K562 (cell line): ENCODE measurements around the gene CRACDL. TPM values are rescaled to one million over a fixed set of nuclear protein-coding genes. Genes with fewer than 3 reads are reported as not detected.

Experiments
- ATAC-seq: fragments of 200-7000 bp; cut with Tn5 transposase; 3 replicates; pipeline ENCODE4 v1.9.1; 2020; ENCODE audit warnings: moderate library complexity
- BruUV-seq: library from RNA; stranded (reverse); fragments of 400-500 nt; replicated peaks from 2 replicates; lab custom pipeline; 2021; lab: Mats Ljungman, UMichigan
- CTCF ChIA-PET: fragments of 300-600 bp; formaldehyde crosslinking; extraction: SDS; loops from one replicate; lab custom pipeline; 2021; ENCODE audit warnings: low intra/inter-chr PET ratio; lab: Yijun Ruan, JAX
- POLR2A ChIA-PET: fragments of 300-600, 350-650 bp; sonication (Branson Sonifier 250); formaldehyde crosslinking; extraction: SDS; loops from one replicate; lab custom pipeline; 2021; ENCODE audit warnings: antibody characterized with exemption, inconsistent platforms; lab: Yijun Ruan, JAX
- DNase-seq, 4 experiments: peaks; one replicate each; pipeline versions ENCODE4 v3.0.0 to v3.0.0-alpha.2; 2011 to 2018; ENCODE audit warnings: low spot score in 3 of 4, mixed read lengths in 3 of 4; ENCODE audit errors: extremely low read depth in 1 of 4
- FAIRE-seq: peaks from 2 replicates; lab custom pipeline; 2011; peaks lifted over from hg19 to GRCh38; lab: Jason Lieb, UNC
- H2AFZ ChIP-seq: 2 replicates; pipeline ENCODE4 v1.6.0; 2011; ENCODE audit warnings: low read depth, low read length, control low read depth, inconsistent platforms
- H3K27ac ChIP-seq: fragments of 200-600 bp; 3 replicates; pipeline ENCODE4 v1.8.0; 2011; ENCODE audit warnings: low read depth, mild to moderate bottlenecking, control low read depth, inconsistent platforms, low read length, moderate library complexity, mixed read lengths; ENCODE audit errors: extremely low read depth
- H3K27me3 ChIP-seq, 2 experiments: fragments of 300-600 bp in 1 of 2; 2 replicates in 1 of 2; 3 replicates in 1 of 2; pipeline versions ENCODE4 v1.6.0 to v1.8.0; 2011; ENCODE audit warnings: inconsistent platforms in 2 of 2, low read length in 2 of 2, mild to moderate bottlenecking in 1 of 2, mixed read lengths in 1 of 2, moderate library complexity in 1 of 2; ENCODE audit not compliant: control insufficient read depth in 2 of 2, insufficient read depth in 2 of 2
- H3K36me3 ChIP-seq: fragments of 300-600 bp; 3 replicates; pipeline ENCODE4 v1.8.0; 2011; ENCODE audit warnings: mild to moderate bottlenecking, low read length, inconsistent platforms; ENCODE audit not compliant: control insufficient read depth, insufficient read depth
- H3K4me1 ChIP-seq, 2 experiments: fragments of 200-600 bp in 1 of 2; replicated peaks in 1 of 2; 2 replicates in 1 of 2; 3 replicates in 1 of 2; pipeline versions ENCODE4 v1.5.1 to v1.8.0; 2011; ENCODE audit warnings: inconsistent platforms in 2 of 2, low read length in 2 of 2, mild to moderate bottlenecking in 1 of 2, mixed read lengths in 1 of 2, moderate library complexity in 1 of 2; ENCODE audit not compliant: control insufficient read depth in 2 of 2, insufficient read depth in 2 of 2
- H3K4me2 ChIP-seq: 2 replicates; pipeline ENCODE4 v1.6.1; 2011; ENCODE audit warnings: low read length, control low read depth, inconsistent platforms, mixed read lengths; ENCODE audit not compliant: insufficient read depth
- H3K4me3 ChIP-seq: fragments of 200-600 bp; sonication (generic), shearing (Covaris generic); 2 replicates; pipeline ENCODE4 v1.5.1; 2016; ENCODE audit warnings: control low read depth, inconsistent platforms
- H3K79me2 ChIP-seq: fragments of 200-600 bp; 3 replicates; pipeline ENCODE4 v1.8.0; 2011; ENCODE audit warnings: low read length, inconsistent platforms; ENCODE audit not compliant: control insufficient read depth, insufficient read depth
- H3K9ac ChIP-seq, 2 experiments: 2 replicates each; pipeline versions ENCODE4 v1.6.0 to v1.6.1; 2011; ENCODE audit warnings: low read depth in 2 of 2, low read length in 2 of 2, control low read depth in 1 of 2, inconsistent platforms in 1 of 2, mild to moderate bottlenecking in 1 of 2, mixed read lengths in 1 of 2; ENCODE audit not compliant: insufficient read depth in 1 of 2
- H3K9me1 ChIP-seq: one replicate; pipeline ENCODE4 v1.6.0; 2011; ENCODE audit warnings: inconsistent platforms, mild to moderate bottlenecking, low read length, moderate library complexity; ENCODE audit not compliant: control insufficient read depth, insufficient read depth
- H3K9me3 ChIP-seq: replicated peaks from 2 replicates; pipeline ENCODE4 v1.5.1; 2011; ENCODE audit warnings: low read depth, low read length, inconsistent platforms; ENCODE audit not compliant: control insufficient read depth, insufficient read depth
- H4K20me1 ChIP-seq: replicated peaks from 2 replicates; pipeline ENCODE4 v1.6.1; 2011; ENCODE audit warnings: low read length, inconsistent platforms, mixed read lengths; ENCODE audit not compliant: control insufficient read depth, insufficient read depth
- JUND ChIP-seq, 2 experiments: IDR thresholded peaks; 2 replicates in 1 of 2; 3 replicates in 1 of 2; pipeline ENCODE4 v1.6.1; 2011; ENCODE audit warnings: borderline replicate concordance in 2 of 2, low read depth in 2 of 2, low read length in 2 of 2, improper control_type of control experiment in 1 of 2, missing biosample characterization in 1 of 2, missing genetic modification characterization in 1 of 2, missing genetic modification reagents in 1 of 2
- PBX2 ChIP-seq, 2 experiments: IDR thresholded peaks in 1 of 2; conservative IDR thresholded peaks in 1 of 2; 2 replicates each; pipeline ENCODE4 v1.6.1; 2016; ENCODE audit warnings: low read depth in 2 of 2, mild to moderate bottlenecking in 1 of 2, missing compliant biosample characterization in 1 of 2, missing genetic modification characterization in 1 of 2, moderate library complexity in 1 of 2
- SPI1 ChIP-seq: IDR thresholded peaks from 2 replicates; pipeline ENCODE4 v1.6.1; 2011; ENCODE audit warnings: low read depth, low read length, control low read depth, borderline replicate concordance
- WGBS: fragments of 100-300 bp; shearing (Covaris generic); methylation state at CpG from one replicate; pipeline ENCODE4 v1.1.6; 2016; ENCODE audit warnings: low coverage, mixed read lengths; ENCODE audit not compliant: insufficient coverage; ENCODE audit errors: missing lambda C conversion rate; 5-methylcytosine and 5-hydroxymethylcytosine counted together
- in situ Hi-C: fragments of 300-500 bp; cut with MboI; formaldehyde crosslinking; loops from 4 replicates; pipeline ENCODE4 v1.15.0; 2018; ENCODE audit warnings: inconsistent platforms, mixed read lengths
- intact Hi-C: fragments of 100-400 bp; cut with micrococcal nuclease; formaldehyde crosslinking; loops from 2 replicates; pipeline ENCODE4 v1.14.2; 2022
- polyA plus RNA-seq, 8 experiments: library from polyadenylated mRNA; depleted of rRNA in 4 of 8; stranded (reverse) in 5 of 8; unstranded in 3 of 8; fragments of >200 nt; fragmentation: Nextera tagmentation in 2 of 8; fragmentation: Illumina TruSeq in 1 of 8; extraction: Ambion mirVana in 2 of 8; extraction: Trizol in 1 of 8; gene quantifications; 2 replicates each; pipeline versions ENCODE4 v1.2.1 to v1.2.3, GENCODE V29; 2011 to 2014; ENCODE audit warnings: inconsistent platforms in 1 of 8, missing spikeins in 1 of 8
- total RNA-seq, 7 experiments: library from RNA; depleted of rRNA in 6 of 7; stranded (reverse); fragments of >200 nt in 6 of 7; fragmentation: Illumina TruSeq in 2 of 7; extraction: Trizol in 2 of 7; gene quantifications; 2 replicates each; pipeline versions ENCODE4 v1.2.1 to v1.2.3, GENCODE V29; 2011 to 2021; ENCODE audit warnings: low replicate concordance in 1 of 7

CRACDL gene
- total and polyA plus RNA-seq, 9 of the 15 experiments (the other 6 are each of a cell fraction or from before 2014, with no cell fraction given): not detected

- no peak for TF ChIP-seq PBX2 (CRISPR knock-in tag; IDR thresholded peaks at IDR 0.05; ENCODE audit: low read depth)
- TF ChIP-seq PBX2 (tag; conservative IDR thresholded peaks at IDR 0.05; ENCODE audit: low read depth): no peak
Observed at GRCh38 chr2:98857001-98857400, 79.0 kb downstream of the CRACDL start (continued).

GRCh38 chr2:98854682-98855081 is 81.3 kb downstream of the CRACDL start:
- TF ChIP-seq SPI1 (peak; percentile 63; the same call in 1 of the 2 replicates), JUND (IDR thresholded peaks at IDR 0.05; ENCODE audit: borderline replicate concordance, low read depth, low read length) (no peak), JUND (tag; IDR thresholded peaks at IDR 0.05; ENCODE audit: borderline replicate concordance, low read depth, low read length) (no peak)
- Histone ChIP-seq H3K36me3 (no peaks in the 10 kb centered on the region), H3K4me1 (no peaks in the 10 kb centered on the region), H3K9ac (no peak overlapping the region), H3K79me2 (no peaks in the 10 kb centered on the region), H3K4me3 (no peak overlapping the region), H2AFZ (no peak overlapping the region), H3K27ac (no peak overlapping the region), H3K27me3 (peaks cover 0 to 9% of the 10 kb centered on the region in 2 experiments; a peak in 1 of 5 replicates), H3K4me2 (no peak overlapping the region), H3K9me1 (no peaks in the 10 kb centered on the region), H3K9me3 (no peaks in the 10 kb centered on the region), H4K20me1 (no peaks in the 10 kb centered on the region)
- FAIRE-seq: no peak
- in situ Hi-C loops: no loop called here
- BruUV-seq: no TSS peak
- intact Hi-C loops: no loop called here
- ChIA-PET CTCF (interaction anchor here (0.6 kb wide), 1 partner anchor 176 kb away, joined by 3 read pairs; no protein-coding TSS in a partner anchor), POLR2A (no interaction called here)
- 10% methylated on average over 5 of the region's 5 CpGs for WGBS
- DNase-seq: no peak
- ATAC-seq: no peak
